Measurements from ENCODE around the gene FARP1. TPM values are rescaled to one million over a fixed set of nuclear protein-coding genes. Genes with fewer than 3 reads are reported as not detected.

The FARP1 gene
- total RNA-seq, 1 donor from 2014 or later: 17.7 TPM

DNA sequence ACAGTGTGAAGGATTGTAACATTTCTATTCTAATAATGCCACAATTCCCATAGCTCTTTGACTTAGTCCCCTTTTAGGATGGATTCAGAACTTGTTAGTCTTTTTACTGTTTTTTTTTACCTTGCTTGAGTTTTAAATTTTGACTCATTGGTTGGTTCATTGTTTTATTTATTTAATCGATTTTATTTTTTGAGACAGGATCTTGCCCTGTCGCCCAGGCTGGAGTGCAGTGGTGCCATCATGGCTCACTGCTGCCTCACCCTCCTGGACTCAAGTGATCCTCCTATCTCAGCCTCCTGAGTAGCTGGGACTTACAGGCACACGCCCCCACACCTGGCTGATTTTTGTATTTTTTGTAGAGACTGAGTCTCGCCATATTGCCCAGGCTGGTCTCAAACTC, 39.3 kb downstream of the FARP1 start:
- Histone ChIP-seq H3K27ac (no peak overlapping the region), H3K36me3 (no peaks in the 10 kb centered on the region), H3K4me3 (no peak overlapping the region), H3K27me3 (no peaks in the 10 kb centered on the region), H3K9me3 (no peaks in the 10 kb centered on the region), H3K4me1 (no peaks in the 10 kb centered on the region)
- intact Hi-C loops (cut with DNase I): no loop called here
- TF ChIP-seq POLR2A (IDR thresholded peaks at IDR 0.05): no peak
- no peak for DNase-seq (ENCODE audit: extremely low spot score in 2 of 2)

DNA sequence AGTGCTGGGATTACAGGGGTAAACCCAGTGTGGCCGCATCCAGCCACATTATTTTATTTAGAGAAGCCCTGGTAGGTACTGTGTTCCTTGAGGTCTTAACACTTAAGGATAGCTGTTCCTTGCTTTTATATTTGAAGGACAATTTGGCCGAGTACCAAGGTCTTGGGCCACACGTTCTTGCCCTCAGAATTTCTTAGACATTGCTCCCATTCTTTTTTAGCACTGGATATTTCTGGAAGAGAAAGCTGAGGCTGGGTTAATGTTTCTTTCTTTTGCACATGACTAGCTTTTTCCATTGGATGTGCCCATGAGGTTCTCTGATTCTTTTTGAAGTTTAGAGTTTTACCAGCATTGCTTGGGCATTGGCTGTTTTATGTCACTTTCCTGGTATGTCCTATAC, 39.7 kb downstream of the FARP1 start:
- no peak overlapping the region for H3K4me3 ChIP-seq
- no peak for DNase-seq (ENCODE audit: extremely low spot score in 2 of 2)
- H3K9me3 ChIP-seq: no peaks in the 10 kb centered on the region
- no peaks in the 10 kb centered on the region for H3K36me3 ChIP-seq
- intact Hi-C loops (cut with DNase I): no loop called here
- H3K4me1 ChIP-seq: no peaks in the 10 kb centered on the region
- no peaks in the 10 kb centered on the region for H3K27me3 ChIP-seq
- no peak overlapping the region for H3K27ac ChIP-seq
- TF ChIP-seq, protein P1, sequence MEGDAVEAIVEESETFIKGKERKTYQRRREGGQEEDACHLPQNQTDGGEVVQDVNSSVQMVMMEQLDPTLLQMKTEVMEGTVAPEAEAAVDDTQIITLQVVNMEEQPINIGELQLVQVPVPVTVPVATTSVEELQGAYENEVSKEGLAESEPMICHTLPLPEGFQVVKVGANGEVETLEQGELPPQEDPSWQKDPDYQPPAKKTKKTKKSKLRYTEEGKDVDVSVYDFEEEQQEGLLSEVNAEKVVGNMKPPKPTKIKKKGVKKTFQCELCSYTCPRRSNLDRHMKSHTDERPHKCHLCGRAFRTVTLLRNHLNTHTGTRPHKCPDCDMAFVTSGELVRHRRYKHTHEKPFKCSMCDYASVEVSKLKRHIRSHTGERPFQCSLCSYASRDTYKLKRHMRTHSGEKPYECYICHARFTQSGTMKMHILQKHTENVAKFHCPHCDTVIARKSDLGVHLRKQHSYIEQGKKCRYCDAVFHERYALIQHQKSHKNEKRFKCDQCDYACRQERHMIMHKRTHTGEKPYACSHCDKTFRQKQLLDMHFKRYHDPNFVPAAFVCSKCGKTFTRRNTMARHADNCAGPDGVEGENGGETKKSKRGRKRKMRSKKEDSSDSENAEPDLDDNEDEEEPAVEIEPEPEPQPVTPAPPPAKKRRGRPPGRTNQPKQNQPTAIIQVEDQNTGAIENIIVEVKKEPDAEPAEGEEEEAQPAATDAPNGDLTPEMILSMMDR (IDR thresholded peaks at IDR 0.05): no peak
- no peak for TF ChIP-seq POLR2AphosphoS5 (IDR thresholded peaks at IDR 0.05; ENCODE audit: insufficient read depth in 1 of 2, low read depth in 1 of 2)
- no peak for TF ChIP-seq POLR2A (IDR thresholded peaks at IDR 0.05)

DNA sequence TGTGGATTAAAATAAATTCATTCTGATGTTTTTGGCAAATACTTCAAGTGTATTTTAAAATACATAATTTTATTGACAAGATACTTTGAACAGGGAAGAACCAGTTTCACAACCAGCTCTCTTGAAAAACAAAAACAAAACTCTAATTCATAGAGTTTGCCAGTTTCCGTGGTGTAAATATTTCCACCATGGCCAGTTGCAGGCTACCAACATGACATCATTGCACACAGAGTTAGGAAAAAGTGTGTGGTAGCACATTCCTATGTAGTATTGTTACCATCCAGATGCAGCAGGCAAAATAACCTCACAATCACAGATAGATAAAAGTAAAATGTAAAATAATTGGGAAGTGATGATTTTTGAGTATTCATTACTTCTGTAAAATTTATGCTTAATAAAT, 41.9 kb downstream of the FARP1 start:
- Histone ChIP-seq H3K4me1 (peaks cover 4% of the 10 kb centered on the region), H3K27me3 (no peaks in the 10 kb centered on the region), H3K9me3 (no peaks in the 10 kb centered on the region), H3K36me3 (no peaks in the 10 kb centered on the region), H3K4me3 (no peak overlapping the region), H3K27ac (no peak overlapping the region)
- intact Hi-C loops (cut with DNase I): no loop called here
- no peak for DNase-seq (ENCODE audit: extremely low spot score in 2 of 2)
- TF ChIP-seq POLR2A (IDR thresholded peaks at IDR 0.05) (no peak), POLR2AphosphoS5 (IDR thresholded peaks at IDR 0.05; ENCODE audit: insufficient read depth in 1 of 2, low read depth in 1 of 2) (no peak)
- TF ChIP-seq, protein P1 (IDR thresholded peaks at IDR 0.05): no peak

DNA sequence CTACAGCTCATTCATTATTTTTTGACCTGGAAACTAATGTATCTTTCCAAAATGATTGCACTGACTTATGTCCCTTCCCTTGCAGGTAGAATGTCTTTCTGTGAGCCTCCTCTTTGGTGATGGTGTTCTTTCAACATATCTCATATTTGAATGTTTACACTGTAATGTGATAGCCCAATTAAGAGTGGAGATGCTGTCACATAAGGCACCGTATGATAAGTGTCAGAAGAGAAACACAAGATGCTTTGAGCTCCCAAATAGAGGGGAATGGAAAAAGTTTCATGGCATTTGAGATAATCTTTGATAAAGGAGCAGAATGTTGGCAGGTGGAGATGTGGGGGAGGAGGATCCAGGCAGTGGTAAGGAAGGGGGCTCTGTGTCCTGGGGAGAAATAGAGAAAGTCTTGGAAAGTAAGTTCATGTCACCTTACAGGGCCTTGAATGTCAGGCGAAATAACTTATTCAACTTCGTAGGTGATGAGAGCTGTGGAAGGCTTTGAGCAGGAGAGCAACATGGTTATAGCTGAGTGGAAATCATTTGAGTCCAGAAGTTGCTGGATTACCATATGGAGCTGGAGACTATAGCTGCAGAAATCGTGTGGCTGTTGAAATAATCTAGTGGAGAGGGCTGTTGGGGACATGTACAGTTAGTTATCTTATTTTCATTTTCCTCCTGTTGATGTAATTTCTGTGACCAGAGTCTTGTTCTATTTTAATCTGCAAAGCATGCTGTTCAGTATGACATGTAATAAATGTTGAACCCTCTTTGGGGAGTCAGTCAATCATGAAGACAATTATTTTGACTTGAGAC, 44.5 kb downstream of the FARP1 start:
- DNase-seq (ENCODE audit: extremely low spot score in 2 of 2): no peak
- intact Hi-C loops (cut with DNase I): no loop called here
- no peaks in the 10 kb centered on the region for H3K27me3 ChIP-seq
- no peak overlapping the region for H3K27ac ChIP-seq
- H3K36me3 ChIP-seq: no peaks in the 10 kb centered on the region
- no peak for TF ChIP-seq POLR2A (IDR thresholded peaks at IDR 0.05)
- no peak for TF ChIP-seq POLR2AphosphoS5 (IDR thresholded peaks at IDR 0.05; ENCODE audit: insufficient read depth in 1 of 2, low read depth in 1 of 2)
- TF ChIP-seq, protein P1 (IDR thresholded peaks at IDR 0.05): no peak
- H3K4me1 ChIP-seq: peaks cover 7% of the 10 kb centered on the region
- H3K9me3 ChIP-seq: no peaks in the 10 kb centered on the region
- H3K4me3 ChIP-seq: no peak overlapping the region

DNA sequence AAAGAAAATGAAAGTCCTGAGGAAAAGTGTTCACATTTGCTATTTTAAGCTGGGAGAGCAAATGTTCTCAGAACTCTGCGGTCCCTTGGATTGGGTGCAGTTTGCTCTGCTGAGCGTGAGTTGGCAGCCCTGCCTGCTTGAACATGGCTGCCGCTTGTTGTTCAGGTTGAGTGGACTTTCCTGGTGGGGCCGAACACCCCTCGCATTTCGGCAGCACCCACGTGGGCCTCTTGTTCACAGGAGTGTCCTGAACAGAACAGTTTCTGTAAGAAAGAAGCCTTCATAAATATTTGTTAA, 45.0 kb downstream of the FARP1 start:
- Histone ChIP-seq H3K36me3 (no peaks in the 10 kb centered on the region), H3K4me1 (peaks cover 7% of the 10 kb centered on the region), H3K4me3 (no peak overlapping the region), H3K9me3 (no peaks in the 10 kb centered on the region), H3K27ac (no peak overlapping the region), H3K27me3 (no peaks in the 10 kb centered on the region)
- intact Hi-C loops (cut with DNase I): no loop called here
- no peak for DNase-seq (ENCODE audit: extremely low spot score in 2 of 2)
- TF ChIP-seq, protein P1 (IDR thresholded peaks at IDR 0.05): no peak
- TF ChIP-seq POLR2AphosphoS5 (IDR thresholded peaks at IDR 0.05; ENCODE audit: insufficient read depth in 1 of 2, low read depth in 1 of 2): no peak
- no peak for TF ChIP-seq POLR2A (IDR thresholded peaks at IDR 0.05)
